Measurements from ENCODE around the gene AK2.
"Not testable (repeated sequence)": the region's sequence is repeated elsewhere in the genome, so short reads cannot be mapped to it uniquely, and the experiment has no call there.

AK2 gene

DNA sequence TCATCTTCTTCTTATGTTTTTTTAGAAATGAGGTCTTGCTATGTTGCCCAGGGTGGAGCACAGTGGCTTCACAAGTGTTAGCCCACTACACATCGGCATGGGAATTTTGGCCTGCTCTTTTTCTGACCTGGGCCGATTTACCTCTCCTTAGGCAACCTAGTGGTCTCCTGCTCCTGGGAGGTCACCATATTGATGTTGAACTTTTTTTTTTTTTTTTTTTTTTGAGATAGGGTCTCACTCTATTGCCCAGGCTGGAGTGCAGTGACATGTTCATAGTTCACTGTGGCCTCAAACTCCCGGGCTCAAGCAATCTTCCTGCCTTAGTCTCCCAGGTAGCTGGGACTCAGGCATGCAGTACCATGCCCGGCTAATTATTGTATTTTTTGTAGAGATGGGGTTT lies 7.5 kb downstream of the AK2 start:
- no peak overlapping the region for H3K4me3 ChIP-seq (ENCODE audit: low read length)
- DNase-seq (ENCODE audit: low read depth, low spot score) = no peak

DNA sequence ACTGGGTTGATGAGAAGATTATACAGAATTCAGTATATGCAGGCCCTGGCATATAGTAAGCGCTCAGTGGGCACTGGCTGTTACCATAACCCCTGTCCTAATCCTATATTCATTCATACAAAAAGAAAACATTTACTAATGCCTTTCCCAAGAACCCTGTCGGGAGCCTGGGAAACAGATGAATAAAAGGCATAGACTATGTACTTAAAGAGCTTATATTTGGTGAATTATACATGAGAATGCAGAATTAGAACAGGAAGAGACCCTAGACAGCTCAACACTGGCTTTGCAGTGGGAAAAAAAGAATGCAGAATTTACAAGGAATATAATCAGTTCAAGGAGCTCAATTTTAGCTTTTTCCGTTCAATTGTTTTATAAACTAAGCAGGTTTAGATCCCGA lies 10.9 kb downstream of the AK2 start:
- no peak overlapping the region for H3K4me3 ChIP-seq (ENCODE audit: low read length)
- no peak for DNase-seq (ENCODE audit: low read depth, low spot score)

DNA sequence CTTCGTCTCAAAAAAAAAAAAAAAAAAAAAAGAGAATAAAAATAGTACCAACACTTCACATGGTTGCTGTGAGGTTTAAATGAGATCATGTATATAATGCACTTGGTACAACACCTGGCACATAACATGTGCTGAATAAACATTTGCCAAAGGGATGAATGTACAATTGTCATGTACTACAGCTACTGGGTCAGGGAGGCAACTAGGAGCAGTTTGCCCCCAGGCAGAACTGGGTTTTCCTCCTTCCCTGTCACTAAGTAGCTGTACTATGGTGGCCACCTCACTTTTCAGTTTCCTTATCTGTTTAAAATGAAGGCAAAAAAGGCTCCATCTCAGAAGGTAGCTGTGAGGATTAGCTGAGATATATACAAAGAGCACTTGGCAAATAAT lies 11.5 kb downstream of the AK2 start:
- DNase-seq (ENCODE audit: low read depth, low spot score) = no peak
- no peak overlapping the region for H3K4me3 ChIP-seq (ENCODE audit: low read length)

DNA sequence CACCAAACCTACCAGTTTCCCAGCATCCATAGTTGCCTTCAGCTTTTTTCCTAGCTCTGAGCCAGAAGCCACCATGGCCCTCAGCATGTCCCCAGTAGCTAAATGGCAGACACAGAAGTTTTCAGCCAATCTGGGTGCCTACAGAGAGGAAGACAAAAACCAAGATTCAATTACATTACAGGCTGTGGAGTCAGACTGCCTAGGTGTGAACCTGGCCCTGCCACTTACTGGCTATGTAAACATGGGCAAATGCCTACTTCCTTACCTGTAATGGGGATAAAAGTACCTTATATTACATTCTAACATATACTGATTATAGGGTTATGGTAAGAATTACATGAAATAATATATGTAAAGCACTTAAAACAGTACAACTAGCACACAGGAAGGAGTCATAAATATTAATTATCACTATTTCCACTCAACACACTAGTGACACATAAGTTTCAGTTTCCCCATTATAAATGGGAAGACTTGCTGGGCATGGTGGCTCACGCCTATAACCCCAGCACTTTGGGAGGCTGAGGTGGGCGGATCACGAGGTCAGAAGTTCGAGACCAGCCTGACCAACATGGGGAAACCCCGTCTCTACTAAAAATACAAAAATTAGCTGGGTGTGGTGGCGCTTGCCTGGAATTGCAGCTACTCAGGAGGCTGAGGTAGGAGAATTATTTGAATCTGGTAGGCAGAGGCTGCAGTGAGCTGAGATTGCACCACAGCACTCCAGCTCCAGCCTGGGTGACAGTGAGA lies 12.1 kb downstream of the AK2 start:
- not testable (repeated sequence) for DNase-seq (ENCODE audit: low read depth, low spot score); H3K4me3 ChIP-seq (ENCODE audit: low read length)

DNA sequence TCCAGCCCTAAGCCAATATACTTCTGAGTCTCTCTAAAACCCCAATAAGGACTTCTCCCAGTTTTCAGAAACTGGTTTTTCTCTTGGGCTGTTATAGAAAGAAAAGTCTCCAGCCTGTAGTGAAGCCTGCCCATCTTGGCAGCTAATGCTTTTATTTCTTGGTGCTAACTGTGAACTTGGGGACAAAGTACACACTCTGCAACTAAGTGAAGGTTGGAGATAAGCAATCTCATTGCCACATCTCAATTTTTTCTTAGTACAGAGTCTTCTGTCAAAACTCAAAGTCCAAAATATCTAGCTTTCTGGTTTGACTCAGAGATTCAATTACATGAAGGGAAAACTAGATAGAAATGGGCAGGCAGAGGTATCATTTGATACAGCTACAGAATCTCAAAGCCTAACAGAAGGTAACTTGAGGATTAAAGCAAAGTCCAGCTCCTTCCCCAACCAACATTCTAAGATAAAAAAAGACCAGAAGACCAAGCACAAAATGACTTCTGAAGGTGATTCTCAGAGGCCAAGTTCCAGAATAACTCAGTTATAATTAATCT lies 14.0 kb downstream of the AK2 start:
- no peak overlapping the region for H3K4me3 ChIP-seq (ENCODE audit: low read length)
- no peak for DNase-seq (ENCODE audit: low read depth, low spot score)

DNA sequence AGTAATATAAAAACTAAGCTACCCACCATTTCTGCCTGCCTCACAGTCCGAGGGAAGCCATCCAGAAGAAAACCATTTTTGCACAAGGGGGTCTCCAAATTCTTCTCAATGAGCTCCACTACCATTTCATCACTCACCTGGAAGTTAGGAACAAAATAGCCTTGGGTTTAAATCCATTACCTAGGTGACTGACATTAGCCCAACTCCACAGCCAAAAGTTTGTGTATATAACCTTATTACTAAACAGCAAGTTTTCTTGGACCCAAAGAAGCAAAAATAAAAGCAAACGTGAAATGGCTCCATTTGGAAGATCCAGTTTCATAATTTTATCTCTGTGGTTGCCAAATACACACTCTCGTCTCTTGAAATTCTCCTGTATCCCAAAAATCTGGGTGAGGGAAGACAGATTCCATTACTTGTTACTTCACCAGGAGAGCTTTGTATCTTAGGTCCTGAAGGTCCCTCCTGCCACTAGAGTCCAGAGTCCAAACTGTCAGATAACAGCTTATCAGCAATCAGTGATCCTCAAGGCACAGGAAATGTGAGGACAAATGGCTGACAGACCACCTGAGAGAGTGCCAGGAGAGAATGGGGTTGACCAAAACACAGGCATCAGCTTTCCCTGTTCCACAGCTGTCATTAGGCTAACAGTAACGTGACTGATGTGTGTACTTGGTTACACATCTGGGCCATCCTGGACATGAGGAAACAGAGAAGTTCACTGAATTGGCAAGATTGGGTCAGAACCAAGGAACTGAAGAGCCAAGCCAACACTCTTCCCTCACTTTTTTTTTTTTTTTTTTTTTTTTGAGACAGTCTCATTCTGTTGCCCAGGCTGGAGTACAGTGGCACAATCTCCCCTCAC lies 14.9 kb downstream of the AK2 start:
- DNase-seq (ENCODE audit: low read depth, low spot score) = no peak
- H3K4me3 ChIP-seq (ENCODE audit: low read length) = no peak overlapping the region

DNA sequence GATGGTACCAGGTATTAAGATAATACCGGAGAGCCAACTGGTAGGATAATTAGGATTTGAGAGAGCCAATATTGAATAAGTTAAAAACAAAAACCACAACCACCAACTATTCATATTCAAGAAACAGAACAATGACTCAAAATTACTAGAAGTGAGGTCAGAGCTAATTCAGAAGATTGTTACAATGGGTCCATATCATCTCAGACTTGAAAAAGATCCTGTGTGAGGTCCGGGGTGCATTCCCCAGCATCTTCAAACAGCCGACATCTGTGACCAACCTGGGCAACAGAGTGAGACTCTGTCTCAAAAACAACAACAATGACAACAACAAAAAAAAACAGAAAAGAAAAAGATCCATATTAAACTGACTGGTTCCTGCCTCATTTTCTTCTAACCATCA lies 18.6 kb downstream of the AK2 start:
- no peak for DNase-seq (ENCODE audit: low read depth, low spot score)
- no peak overlapping the region for H3K4me3 ChIP-seq (ENCODE audit: low read length)

DNA sequence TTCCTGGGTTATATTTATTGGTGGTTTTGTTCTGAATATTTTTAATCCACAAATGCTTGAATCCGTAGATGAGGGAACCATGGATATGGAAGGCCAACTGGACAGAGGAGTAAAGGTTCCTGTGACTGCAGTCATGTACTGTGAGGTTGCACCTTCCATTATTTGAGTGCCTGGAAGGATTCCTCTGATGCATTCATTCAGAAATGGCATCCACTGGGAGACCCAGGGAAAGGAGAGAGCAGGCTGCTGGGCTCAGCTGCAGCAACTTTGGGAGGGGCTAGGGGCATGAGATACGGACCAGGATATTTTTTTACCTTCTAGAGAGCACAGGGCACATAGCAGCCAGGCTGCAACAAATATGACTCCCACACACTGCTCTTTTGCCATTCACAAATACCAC lies 19.5 kb downstream of the AK2 start:
- no peak for DNase-seq (ENCODE audit: low read depth, low spot score)
- no peak overlapping the region for H3K4me3 ChIP-seq (ENCODE audit: low read length)

DNA sequence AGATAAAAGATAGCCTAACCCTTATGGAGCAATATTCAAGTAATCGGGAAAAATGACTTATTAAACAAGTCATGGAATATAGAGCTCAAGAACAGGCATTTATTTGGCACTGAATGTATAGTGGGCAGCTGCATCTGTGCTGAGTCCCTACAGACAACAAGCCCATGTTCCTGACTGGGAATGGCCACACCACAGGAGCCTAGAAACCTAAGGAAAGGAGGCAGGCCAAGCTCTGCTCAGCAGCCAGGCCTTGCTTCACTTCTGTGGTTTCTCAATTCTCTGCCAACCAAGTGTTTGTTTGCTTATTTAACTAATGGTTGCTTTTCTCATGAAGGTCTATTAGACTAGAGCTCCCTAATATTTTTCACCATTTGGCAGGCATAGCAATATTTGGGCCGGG lies 21.5 kb downstream of the AK2 start:
- H3K4me3 ChIP-seq (ENCODE audit: low read length) = no peak overlapping the region
- no peak for DNase-seq (ENCODE audit: low read depth, low spot score)

DNA sequence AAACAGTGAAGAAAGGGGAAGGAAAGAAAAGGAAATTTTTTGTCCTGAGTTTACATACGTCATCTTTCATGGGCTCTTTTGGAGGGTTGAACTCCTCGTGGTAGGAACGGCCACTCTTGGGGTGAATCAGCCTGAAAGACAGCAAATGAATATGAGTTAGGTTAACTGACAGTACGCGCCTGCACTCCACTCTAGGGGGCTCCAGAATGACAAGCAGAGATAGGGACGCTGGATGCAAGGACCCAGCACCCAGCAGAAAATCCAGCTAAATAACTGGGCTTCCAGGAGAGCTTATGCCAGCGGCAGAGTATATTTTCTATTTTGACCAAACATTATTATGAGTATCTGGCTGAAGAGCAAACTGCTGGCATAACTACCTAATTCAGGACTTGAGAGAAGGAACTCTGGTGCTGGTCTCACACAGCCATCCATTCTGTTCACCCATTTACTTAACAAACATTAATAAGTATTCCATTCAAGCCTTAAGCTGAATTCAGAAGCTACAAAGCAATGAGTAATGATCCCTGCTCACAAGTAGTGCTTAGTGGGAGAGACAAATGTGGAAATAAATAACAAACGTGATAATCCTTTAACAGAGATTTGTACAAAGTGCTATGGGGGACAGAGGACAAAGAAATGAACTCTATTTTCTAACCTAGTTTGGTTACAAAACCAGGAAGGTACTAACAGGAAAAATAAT lies 22.1 kb downstream of the AK2 start:
- DNase-seq (ENCODE audit: low read depth, low spot score) = no peak
- no peak overlapping the region for H3K4me3 ChIP-seq (ENCODE audit: low read length)

DNA sequence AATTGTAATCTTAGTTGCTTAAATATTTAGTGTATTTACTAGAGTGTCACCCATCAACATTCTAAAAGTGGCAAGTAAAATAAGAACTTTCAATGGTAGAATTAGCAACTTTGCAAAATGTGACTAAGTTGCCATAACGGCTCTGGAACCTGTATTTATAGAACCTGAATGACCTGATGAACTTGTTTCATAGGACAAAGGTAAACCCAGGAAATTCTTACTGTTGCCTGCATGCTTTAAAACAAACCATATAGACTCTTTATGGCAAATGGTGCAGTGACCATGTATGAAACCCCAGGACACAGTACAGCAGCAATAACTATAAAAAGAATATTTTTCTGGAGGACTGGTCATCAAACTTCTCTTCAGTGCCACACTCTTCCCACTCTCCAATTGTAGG lies 22.9 kb downstream of the AK2 start:
- no peak for DNase-seq (ENCODE audit: low read depth, low spot score)
- H3K4me3 ChIP-seq (ENCODE audit: low read length) = no peak overlapping the region

DNA sequence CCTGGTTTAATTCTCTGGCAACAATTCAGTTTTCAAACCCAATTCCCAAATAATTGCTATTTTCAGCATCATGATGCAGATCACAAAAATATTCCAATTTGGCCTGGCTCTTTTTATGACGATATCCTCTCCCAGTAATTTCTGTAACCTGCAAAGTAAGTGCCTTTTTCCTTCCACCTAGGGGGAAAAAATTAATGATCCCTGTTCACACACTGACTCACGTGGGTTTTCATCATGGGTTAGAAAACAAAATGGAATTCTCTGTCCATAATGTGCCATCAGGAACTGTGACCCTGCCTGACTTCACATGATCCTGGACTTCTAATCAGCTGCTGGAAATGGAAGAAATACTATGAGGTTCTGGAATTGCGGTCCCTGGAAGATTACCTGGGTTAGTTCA lies 24.5 kb downstream of the AK2 start:
- no peak overlapping the region for H3K4me3 ChIP-seq (ENCODE audit: low read length)
- DNase-seq (ENCODE audit: low read depth, low spot score) = no peak

DNA sequence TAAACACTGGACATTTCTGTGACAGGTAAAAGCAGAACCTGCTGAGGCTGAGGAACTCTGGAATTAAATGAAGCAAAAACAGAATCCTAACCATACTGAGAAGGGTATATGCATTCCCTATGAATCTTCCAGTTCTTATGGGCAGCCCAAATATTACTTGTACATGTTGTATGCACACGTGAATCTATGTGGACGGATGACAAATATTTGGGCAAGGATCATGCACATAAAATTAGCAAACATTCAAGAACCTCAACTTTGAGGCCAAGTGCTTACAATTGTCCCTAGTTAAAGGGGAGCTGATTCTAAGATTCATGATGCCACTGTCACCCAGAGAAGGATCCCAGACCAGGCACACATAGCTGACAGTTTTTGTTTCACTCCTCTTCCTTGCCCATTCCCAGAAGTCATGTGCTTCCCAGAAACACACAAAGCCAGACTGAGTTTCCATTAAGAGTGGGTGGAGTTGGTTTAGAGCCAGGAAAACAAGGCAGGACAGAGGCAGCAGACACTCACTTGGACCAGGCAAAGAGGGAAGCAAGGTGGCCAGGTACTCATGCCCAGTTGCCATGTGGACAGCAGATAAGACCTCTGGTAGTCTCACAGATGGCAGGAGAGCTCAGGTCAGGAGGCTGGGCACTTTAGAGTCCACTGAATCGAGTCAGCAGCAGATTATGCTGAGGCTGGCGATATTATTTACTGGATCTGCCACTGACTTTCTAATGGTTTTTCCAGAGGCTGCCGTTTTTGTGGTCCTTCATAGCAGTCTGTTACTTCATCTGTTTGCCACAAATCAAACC lies 25.6 kb downstream of the AK2 start:
- H3K4me3 ChIP-seq (ENCODE audit: low read length) = no peak overlapping the region
- no peak for DNase-seq (ENCODE audit: low read depth, low spot score)

DNA sequence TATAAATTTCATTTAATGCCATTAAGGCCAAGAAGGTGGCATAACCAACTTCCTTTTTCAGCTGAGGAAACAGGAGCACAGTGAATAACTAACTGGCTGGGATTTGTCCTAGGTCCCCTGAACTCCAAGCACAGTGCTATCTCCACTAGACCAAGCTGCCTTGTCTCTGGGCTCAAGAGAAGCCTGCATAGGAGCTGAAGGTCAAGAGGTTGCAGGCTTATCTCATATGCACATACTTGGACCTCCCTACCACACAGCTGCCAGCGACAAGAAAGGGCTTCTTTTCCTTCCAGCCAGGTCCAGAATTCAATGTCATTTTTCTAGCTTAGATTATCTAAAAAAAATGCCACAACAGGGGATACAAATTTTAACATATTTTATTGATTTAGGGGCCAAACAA lies 27.1 kb downstream of the AK2 start:
- no peak overlapping the region for H3K4me3 ChIP-seq (ENCODE audit: low read length)
- DNase-seq (ENCODE audit: low read depth, low spot score) = no peak

DNA sequence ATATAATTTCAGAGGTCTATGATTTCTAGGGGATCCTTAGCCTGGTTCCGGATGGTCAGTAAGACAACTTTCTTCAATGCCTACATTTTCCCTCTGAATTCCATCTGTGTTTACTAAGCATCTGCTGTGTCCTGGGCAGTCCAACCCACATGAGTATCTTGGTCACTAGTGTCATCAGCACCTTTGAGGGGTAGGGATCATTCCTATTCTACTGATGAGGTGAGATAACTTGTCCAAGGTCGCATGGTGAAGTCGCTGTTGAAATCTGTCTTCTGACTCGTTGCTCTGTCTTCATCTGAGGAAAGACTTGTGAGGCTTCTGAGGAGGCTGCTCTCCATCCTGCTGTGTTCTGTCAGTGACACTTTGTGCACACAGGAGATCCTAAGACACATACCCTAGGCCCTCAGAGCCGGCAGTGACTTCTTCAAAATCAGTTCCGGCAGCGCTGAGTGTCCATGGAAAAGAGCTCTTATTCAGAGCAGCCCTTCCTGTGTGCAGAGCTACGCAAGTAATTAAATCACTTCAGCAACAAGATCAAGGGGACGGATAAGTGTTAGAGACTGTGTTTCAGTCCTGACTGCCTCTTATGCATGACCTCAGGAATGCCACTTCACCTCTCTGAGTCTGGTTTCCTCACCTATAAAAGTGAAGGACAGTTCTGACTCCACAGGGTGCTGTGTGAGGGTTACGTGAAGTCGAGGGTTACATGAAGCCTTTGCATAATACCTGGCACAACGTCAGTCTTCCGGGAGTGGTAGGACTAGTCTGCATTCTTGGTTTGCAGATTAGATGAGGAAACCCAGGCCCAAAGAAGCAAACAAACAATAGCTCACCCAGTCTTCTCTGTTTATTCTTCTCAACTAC lies 28.4 kb downstream of the AK2 start:
- no peak overlapping the region for H3K4me3 ChIP-seq (ENCODE audit: low read length)
- no peak for DNase-seq (ENCODE audit: low read depth, low spot score)

DNA sequence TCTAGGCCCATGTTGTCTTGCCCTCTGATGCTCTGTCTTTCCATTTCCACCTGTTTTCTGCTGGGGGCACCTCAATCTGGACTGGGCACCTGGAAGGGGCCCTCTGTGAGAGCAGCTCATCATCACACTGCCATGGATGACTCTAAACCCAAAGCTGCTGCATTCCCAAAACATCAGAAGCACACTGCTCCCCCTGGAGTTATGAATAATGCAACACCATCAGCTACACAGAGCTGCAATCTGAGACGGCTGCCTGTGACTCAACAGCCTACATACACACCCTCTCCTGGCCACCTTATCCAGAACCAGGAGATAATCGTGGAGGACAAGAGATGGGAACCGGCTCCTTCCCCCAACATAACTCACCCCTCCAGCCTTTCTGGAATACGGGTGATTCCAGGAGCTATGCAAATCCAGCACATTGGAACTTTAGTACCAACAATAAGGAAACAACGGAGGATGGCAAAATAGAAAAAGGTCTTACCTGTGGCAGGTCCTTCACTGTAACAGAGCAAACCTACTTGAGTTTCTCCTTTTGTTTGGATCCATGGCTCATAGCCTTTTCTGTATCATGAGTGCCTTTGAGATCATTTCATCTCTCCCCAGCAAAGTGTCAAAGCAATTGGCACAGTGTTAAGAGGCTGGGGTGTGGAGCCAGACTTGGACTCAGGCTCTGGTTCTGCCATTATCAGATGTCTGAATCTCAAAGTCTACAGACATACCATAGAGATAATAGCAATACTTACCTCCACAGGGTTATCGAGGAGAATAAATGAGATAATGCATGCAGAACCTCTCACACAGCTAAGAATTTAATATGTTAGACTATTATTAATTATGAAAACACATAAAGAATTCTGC lies 29.3 kb downstream of the AK2 start:
- H3K4me3 ChIP-seq (ENCODE audit: low read length) = no peak overlapping the region
- DNase-seq (ENCODE audit: low read depth, low spot score) = no peak

DNA sequence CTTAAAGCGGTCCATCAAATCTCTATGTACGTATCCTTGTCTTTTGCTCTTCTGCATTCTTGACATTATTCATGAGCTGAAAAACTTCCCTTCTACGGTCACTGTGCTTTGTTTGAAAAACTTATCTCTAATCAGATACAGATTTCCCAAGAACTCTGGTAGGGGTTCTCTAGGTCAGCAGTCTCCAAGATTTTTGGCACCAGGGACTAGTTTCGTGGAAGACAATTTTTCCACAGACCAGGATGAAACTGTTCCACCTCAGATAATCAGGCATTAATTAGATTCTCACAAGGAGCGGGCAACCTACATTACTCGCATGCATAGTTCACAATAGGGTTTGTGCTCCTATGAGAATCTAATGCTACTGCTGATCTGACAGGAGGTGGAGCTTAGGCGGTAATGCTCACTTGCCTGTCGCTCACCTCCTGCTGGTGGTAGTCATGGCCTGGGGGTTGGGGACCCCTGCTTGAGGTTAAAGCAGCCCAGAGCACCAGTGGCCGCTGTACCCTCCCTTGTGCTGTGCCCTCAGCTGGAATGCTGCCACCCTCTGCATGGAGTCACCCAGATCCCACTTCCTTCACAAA lies 30.8 kb downstream of the AK2 start:
- no peak overlapping the region for H3K4me3 ChIP-seq (ENCODE audit: low read length)
- DNase-seq (ENCODE audit: low read depth, low spot score) = no peak

All from Jurkat, Clone E6-1 (cell line).